HEK293T (cell line): ENCODE results near the gene USP24.

ENCODE experiments used
- ARNT ChIP-seq: fragments of 450-650 bp; IDR thresholded peaks from 2 replicates; pipeline ENCODE4 v1.6.1; 2017; ENCODE audit warnings: mild to moderate bottlenecking
- CTBP1 ChIP-seq: fragments of 450-650 bp; IDR thresholded peaks from 2 replicates; pipeline ENCODE4 v1.6.1; 2016; ENCODE audit warnings: borderline replicate concordance
- ELF4 ChIP-seq: fragments of 450-650 bp; IDR thresholded peaks from 2 replicates; pipeline ENCODE4 v1.6.1; 2017; ENCODE audit warnings: antibody characterized with exemption
- FOXA1 ChIP-seq: fragments of 450-650 bp; IDR thresholded peaks from 2 replicates; pipeline ENCODE4 v1.6.1; 2016; ENCODE audit warnings: mild to moderate bottlenecking
- FOXK2 ChIP-seq: fragments of 450-650 bp; IDR thresholded peaks from 2 replicates; pipeline ENCODE4 v1.6.1; 2016; ENCODE audit warnings: mild to moderate bottlenecking
- FOXM1 ChIP-seq: fragments of 450-650 bp; IDR thresholded peaks from 2 replicates; pipeline ENCODE4 v1.6.1; 2017; ENCODE audit warnings: mild to moderate bottlenecking, borderline replicate concordance
- L3MBTL2 ChIP-seq: fragments of 450-650 bp; conservative IDR thresholded peaks from 2 replicates; pipeline ENCODE4 v1.6.1; 2016; ENCODE audit warnings: mild to moderate bottlenecking
- SP1 ChIP-seq: fragments of 450-650 bp; IDR thresholded peaks from 2 replicates; pipeline ENCODE4 v1.6.1; 2017
- SUZ12 ChIP-seq: fragments of 450-650 bp; IDR thresholded peaks from 2 replicates; pipeline ENCODE4 v1.6.1; 2016; ENCODE audit warnings: mild to moderate bottlenecking
- TARDBP ChIP-seq: fragments of 450-650 bp; IDR thresholded peaks from 2 replicates; pipeline ENCODE4 v1.6.1; 2016
- ZNF384 ChIP-seq: fragments of 450-650 bp; IDR thresholded peaks from 2 replicates; pipeline ENCODE4 v1.6.1; 2016
- TF ChIP-seq, protein P1 (sequence below): fragments of 450-650 bp; IDR thresholded peaks from 2 replicates; pipeline ENCODE4 v1.6.1; 2016

DNA sequence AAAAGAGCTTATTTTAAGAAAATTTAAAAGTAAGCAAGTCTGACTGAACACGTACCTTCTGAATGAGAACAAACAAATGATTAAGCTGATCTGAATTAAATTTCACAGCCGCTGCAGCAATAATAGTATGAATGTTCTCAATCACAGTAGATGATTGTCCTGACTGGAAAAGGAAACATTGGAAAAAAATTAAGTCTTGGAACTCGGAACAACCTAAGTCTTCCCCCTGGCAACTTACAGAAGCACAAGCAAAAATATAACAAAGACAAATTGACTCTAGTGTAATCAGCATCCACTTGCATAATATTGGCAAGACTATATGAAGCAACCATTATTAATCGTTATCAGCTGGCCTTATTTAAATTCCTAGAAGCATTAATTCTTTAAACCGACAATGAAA, 60.5 kb downstream of the USP24 start:
- TF ChIP-seq CTBP1 (no peak), L3MBTL2 (no peak), FOXM1 (no peak), ELF4 (no peak), TARDBP (no peak), FOXK2 (no peak), ZNF384 (no peak), ARNT (no peak), FOXA1 (no peak), SP1 (no peak), SUZ12 (no peak)
- TF ChIP-seq, protein P1, sequence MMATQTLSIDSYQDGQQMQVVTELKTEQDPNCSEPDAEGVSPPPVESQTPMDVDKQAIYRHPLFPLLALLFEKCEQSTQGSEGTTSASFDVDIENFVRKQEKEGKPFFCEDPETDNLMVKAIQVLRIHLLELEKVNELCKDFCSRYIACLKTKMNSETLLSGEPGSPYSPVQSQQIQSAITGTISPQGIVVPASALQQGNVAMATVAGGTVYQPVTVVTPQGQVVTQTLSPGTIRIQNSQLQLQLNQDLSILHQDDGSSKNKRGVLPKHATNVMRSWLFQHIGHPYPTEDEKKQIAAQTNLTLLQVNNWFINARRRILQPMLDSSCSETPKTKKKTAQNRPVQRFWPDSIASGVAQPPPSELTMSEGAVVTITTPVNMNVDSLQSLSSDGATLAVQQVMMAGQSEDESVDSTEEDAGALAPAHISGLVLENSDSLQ = no peak
